NT2/D1 (cell line): ENCODE data around the gene HOXA6.

Source experiments
- DNase-seq: peaks from one replicate; pipeline ENCODE4 v3.0.0-alpha.2; 2011; ENCODE audit warnings: low read depth, low spot score
- H3K27me3 ChIP-seq: 2 replicates; pipeline ENCODE4 v1.6.0; 2011; ENCODE audit warnings: mild to moderate bottlenecking; ENCODE audit not compliant: insufficient read length, insufficient read depth
- H3K36me3 ChIP-seq: 2 replicates; pipeline ENCODE4 v1.6.1; 2011; ENCODE audit warnings: mild to moderate bottlenecking, low read length, mixed read lengths; ENCODE audit not compliant: insufficient read depth, insufficient read length
- H3K4me1 ChIP-seq: 2 replicates; pipeline ENCODE4 v1.5.1; 2011; ENCODE audit not compliant: insufficient read depth, insufficient read length
- H3K4me3 ChIP-seq: 2 replicates; pipeline ENCODE4 v1.5.1; 2011; ENCODE audit warnings: low read depth; ENCODE audit not compliant: insufficient read length
- H3K9ac ChIP-seq: 2 replicates; pipeline ENCODE4 v1.6.0; 2011; ENCODE audit warnings: low read depth; ENCODE audit not compliant: insufficient read length
- H3K9me3 ChIP-seq: 2 replicates; pipeline ENCODE4 v1.5.1; 2011; ENCODE audit warnings: mild to moderate bottlenecking, low read length; ENCODE audit not compliant: insufficient read depth
- SUZ12 ChIP-seq: IDR thresholded peaks from 2 replicates; pipeline ENCODE4 v1.6.1; 2011; ENCODE audit not compliant: insufficient read length, insufficient read depth; ENCODE audit errors: extremely low read depth
- YY1 ChIP-seq: IDR thresholded peaks from 2 replicates; pipeline ENCODE4 v1.6.1; 2011; ENCODE audit not compliant: insufficient read length, insufficient read depth
- ZNF274 ChIP-seq: IDR thresholded peaks from 2 replicates; pipeline ENCODE4 v1.6.1; 2011; ENCODE audit warnings: mild to moderate bottlenecking, low read depth, low read length

The HOXA6 gene

GRCh38 chr7:27170426-27171324 is 23.1 kb upstream of the HOXA6 start:
- Histone ChIP-seq H3K4me3 (no peak overlapping the region), H3K4me1 (peaks cover 21% of the 10 kb centered on the region)
- no peak for DNase-seq

GRCh38 chr7:27169658-27170425 is 22.3 kb upstream of the HOXA6 start:
- Histone ChIP-seq H3K9me3 (no peaks in the 10 kb centered on the region), H3K36me3 (no peaks in the 10 kb centered on the region), H3K4me1 (peaks cover 22% of the 10 kb centered on the region), H3K9ac (no peak overlapping the region), H3K27me3 (peaks cover 100% of the 10 kb centered on the region), H3K4me3 (peak overlapping the region; percentile 18)
- DNase-seq: no peak
- TF ChIP-seq SUZ12 (peak; percentile 81), ZNF274 (no peak)

More at GRCh38 chr7:27170426-27171324, 23.1 kb upstream of the HOXA6 start:
- Histone ChIP-seq H3K9me3 (no peaks in the 10 kb centered on the region), H3K36me3 (no peaks in the 10 kb centered on the region), H3K9ac (no peak overlapping the region), H3K27me3 (peaks cover 100% of the 10 kb centered on the region)
- no peak for TF ChIP-seq SUZ12
- no peak for TF ChIP-seq YY1
- no peak for TF ChIP-seq ZNF274

GRCh38 chr7:27168265-27168947 is 20.8 kb upstream of the HOXA6 start:
- Histone ChIP-seq H3K4me3 (no peak overlapping the region), H3K27me3 (peaks cover 100% of the 10 kb centered on the region), H3K4me1 (peaks cover 26% of the 10 kb centered on the region), H3K36me3 (no peaks in the 10 kb centered on the region), H3K9ac (no peak overlapping the region), H3K9me3 (no peaks in the 10 kb centered on the region)
- no peak for DNase-seq
- peak; percentile 92 for TF ChIP-seq SUZ12
- TF ChIP-seq YY1: no peak

GRCh38 chr7:27167916-27168264 is 20.3 kb upstream of the HOXA6 start:
- Histone ChIP-seq H3K9me3 (no peaks in the 10 kb centered on the region), H3K36me3 (no peaks in the 10 kb centered on the region), H3K9ac (no peak overlapping the region), H3K4me1 (peaks cover 26% of the 10 kb centered on the region), H3K27me3 (peaks cover 100% of the 10 kb centered on the region), H3K4me3 (no peak overlapping the region)
- TF ChIP-seq SUZ12 (no peak), ZNF274 (no peak), YY1 (no peak)
- DNase-seq: no peak

- no peaks in the 10 kb centered on the region for H3K36me3 ChIP-seq
- H3K9me3 ChIP-seq: no peaks in the 10 kb centered on the region
- H3K27me3 ChIP-seq: peaks cover 100% of the 10 kb centered on the region
- DNase-seq: no peak
- peak overlapping the region; percentile 4 for H3K4me3 ChIP-seq
- TF ChIP-seq SUZ12: peak; percentile 99
- TF ChIP-seq ZNF274: no peak
- H3K4me1 ChIP-seq: peaks cover 21% of the 10 kb centered on the region
- H3K9ac ChIP-seq: peak overlapping the region; percentile 21
These were observed 19.2 kb upstream of the HOXA6 start for GRCh38 chr7:27166531-27167505.

GRCh38 chr7:27165996-27166530 is 18.5 kb upstream of the HOXA6 start:
- Histone ChIP-seq H3K36me3 (no peaks in the 10 kb centered on the region), H3K9me3 (no peaks in the 10 kb centered on the region), H3K4me1 (peaks cover 15% of the 10 kb centered on the region), H3K9ac (peak overlapping the region; percentile 21), H3K27me3 (peaks cover 100% of the 10 kb centered on the region), H3K4me3 (peak overlapping the region; percentile 4)
- TF ChIP-seq ZNF274 (no peak), SUZ12 (peak; percentile 100)
- no peak for DNase-seq
